Choroid plexus epithelial cell (primary cell): ENCODE data around the gene OLFM2.
"Not testable (repeated sequence)": the region's sequence is repeated elsewhere in the genome, so short reads cannot be mapped to it uniquely, and the experiment has no call there.

ENCODE experiments used
- DNase-seq: peaks from one replicate; pipeline ENCODE4 v3.0.0-alpha.2; 2010; ENCODE audit warnings: low read depth
- H3K4me3 ChIP-seq: 2 replicates; pipeline ENCODE4 v1.5.1; 2011; ENCODE audit warnings: low read depth, mild to moderate bottlenecking, control low read depth, low read length, moderate library complexity
- TF ChIP-seq, protein P1 (sequence below): conservative IDR thresholded peaks from 2 replicates; pipeline ENCODE4 v1.5.1; 2011; ENCODE audit warnings: low read depth, mild to moderate bottlenecking, control low read depth, inconsistent platforms, low read length, moderate library complexity

OLFM2 gene

DNA sequence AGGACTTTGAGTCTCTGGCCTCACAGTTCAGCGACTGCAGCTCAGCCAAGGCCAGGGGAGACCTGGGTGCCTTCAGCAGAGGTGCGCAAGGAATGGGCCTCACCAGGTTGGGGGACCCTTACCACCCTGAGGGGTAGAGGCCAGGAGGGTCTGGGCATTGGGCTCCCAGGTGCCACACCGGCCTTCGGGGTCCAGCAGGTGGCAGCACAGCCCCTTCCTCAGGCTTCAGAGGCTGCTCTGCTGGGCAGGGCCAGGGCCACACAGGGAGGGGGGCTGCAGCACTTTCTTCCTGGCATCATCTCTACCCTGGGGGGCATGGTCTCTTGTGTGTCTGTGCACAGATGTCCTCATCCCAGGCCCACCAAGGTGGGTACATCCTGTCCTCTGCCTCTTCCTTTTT, 88.3 kb downstream of the OLFM2 start:
- TF ChIP-seq, protein P1, sequence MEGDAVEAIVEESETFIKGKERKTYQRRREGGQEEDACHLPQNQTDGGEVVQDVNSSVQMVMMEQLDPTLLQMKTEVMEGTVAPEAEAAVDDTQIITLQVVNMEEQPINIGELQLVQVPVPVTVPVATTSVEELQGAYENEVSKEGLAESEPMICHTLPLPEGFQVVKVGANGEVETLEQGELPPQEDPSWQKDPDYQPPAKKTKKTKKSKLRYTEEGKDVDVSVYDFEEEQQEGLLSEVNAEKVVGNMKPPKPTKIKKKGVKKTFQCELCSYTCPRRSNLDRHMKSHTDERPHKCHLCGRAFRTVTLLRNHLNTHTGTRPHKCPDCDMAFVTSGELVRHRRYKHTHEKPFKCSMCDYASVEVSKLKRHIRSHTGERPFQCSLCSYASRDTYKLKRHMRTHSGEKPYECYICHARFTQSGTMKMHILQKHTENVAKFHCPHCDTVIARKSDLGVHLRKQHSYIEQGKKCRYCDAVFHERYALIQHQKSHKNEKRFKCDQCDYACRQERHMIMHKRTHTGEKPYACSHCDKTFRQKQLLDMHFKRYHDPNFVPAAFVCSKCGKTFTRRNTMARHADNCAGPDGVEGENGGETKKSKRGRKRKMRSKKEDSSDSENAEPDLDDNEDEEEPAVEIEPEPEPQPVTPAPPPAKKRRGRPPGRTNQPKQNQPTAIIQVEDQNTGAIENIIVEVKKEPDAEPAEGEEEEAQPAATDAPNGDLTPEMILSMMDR: peak; percentile 54
- no peak for DNase-seq
- H3K4me3 ChIP-seq: no peak overlapping the region

DNA sequence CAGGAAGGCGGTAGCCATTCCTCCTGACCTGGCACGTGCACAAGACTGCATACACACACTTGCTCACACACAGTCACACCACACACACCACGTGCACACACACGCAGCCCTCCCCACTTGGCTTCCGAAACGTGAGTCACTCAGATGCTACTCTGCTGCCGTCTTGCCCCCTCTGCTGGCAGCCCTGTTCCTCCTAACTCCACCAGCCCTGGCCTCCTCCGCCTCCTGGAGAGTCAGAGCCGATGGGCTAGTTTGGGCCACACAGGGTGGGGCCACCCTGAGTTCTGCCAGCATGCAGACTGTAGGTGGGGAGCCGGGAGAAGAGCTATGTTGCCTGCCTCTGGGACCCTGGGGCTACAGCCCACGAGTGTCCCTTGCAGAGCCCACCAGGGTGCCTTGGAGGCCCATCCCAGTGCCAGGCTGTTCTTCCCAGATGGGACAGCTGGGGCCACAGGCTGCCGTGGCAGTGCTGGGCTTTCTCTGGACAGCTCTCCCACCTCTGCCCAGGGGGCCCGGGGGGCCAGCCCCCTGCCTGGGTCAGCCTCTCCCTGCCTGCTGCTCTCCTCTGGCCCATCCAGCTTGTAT, 89.1 kb downstream of the OLFM2 start:
- H3K4me3 ChIP-seq: no peak overlapping the region
- TF ChIP-seq, protein P1: peak; percentile 92
- DNase-seq: peak; percentile 95

DNA sequence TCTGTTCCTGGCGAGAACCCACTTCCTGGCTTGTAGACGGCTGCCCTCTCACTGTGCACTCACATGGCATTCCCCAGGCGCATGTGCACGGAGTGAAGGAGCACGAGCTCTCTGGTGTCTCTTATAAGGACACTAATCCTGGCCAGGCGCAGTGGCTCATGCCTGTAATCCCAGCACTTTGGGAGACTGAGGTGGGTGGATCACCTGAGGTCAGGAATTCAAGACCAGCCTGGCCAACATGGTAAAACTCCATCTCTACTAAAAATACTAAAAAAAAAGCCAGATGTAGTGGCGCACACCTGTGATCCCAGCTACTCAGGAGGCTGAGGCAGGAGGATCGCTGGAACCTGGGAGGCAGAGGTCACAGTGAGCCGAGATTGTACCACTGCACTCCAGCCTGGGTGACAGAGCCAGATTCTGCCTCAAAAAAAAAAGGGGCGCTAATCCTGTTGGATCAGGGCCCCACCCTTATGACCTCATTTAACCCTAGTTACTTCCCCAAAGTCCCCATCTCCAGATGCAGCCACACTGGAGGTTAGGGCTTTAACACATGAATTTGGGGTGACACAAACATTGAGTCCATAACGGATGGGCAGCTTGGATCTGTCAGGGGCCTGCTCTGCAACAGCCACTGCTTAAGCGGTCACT, 92.6 kb downstream of the OLFM2 start:
- DNase-seq, H3K4me3 ChIP-seq: not testable (repeated sequence)

DNA sequence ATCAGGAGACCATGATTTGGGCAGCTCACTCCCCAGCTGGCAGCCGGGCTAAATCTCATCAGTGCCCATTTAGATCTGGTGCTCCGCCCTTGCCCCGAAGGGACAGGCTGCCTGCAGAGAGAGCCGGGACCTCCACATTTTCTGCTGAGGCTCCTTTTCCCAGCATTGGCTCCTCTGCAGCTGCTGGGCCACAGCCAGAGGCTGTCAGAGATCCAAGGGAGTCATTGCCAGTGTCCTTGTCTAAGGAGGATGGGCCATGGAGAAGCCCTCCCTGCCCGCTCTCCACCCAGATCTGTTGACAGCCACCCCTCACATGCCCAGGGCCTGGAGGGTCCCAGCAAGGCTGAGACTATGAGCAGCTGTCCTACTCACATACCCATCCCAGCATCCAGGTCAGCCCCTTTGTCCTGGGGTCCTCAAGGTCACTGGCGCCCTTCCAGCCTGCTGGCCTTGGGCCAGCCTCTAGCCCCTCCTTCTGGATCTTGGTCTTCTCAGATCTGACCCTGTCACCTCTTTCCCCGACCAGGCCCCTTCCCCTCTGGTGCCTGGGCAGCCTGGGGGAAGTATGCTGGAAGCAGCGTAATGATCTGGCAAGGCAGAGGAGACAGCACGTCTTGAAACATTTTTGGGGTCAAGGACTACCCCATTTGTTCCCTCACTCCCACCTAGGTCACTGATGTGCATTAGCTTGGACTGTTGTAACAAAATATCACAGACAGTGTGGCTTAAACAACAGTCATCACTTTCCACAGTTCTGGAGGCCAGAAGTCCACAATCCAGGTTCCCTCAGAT, 93.3 kb downstream of the OLFM2 start:
- TF ChIP-seq, protein P1: no peak
- H3K4me3 ChIP-seq: no peak overlapping the region
- no peak for DNase-seq

DNA sequence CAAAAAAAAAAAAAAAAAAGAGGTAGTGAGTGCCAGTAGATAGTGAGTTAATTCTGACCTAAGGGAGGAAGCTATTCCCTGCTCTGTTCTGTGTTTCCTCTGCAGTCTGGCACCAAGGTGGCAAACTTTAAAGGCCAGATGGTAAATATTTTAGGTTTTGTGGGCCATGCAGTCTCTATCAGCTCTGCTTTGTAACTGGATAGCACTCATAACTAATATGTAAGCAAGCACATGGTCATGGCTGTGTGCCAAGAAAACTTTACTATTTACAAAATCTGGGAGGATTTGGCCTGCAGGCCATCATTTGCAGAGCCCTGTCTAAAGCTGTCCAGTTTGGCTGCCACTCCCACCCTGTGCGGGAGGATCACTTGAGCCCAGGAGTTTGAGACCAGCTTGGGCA, 96.9 kb downstream of the OLFM2 start:
- DNase-seq: peak; percentile 53
- no peak overlapping the region for H3K4me3 ChIP-seq
- TF ChIP-seq, protein P1: no peak

DNA sequence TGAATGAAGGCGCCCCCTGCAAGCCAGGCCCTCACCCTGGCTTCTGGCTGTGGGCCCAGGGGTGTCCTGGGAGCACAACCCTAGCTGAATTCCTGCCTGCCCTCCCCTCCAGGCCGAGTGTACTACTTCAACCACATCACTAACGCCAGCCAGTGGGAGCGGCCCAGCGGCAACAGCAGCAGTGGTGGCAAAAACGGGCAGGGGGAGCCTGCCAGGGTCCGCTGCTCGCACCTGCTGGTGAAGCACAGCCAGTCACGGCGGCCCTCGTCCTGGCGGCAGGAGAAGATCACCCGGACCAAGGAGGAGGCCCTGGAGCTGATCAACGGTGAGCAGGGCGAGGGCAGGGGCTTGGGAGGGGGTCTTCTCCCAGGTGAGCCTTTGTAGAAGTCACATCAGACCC, 98.0 kb downstream of the OLFM2 start:
- no peak for DNase-seq
- H3K4me3 ChIP-seq: no peak overlapping the region
- TF ChIP-seq, protein P1: no peak

DNA sequence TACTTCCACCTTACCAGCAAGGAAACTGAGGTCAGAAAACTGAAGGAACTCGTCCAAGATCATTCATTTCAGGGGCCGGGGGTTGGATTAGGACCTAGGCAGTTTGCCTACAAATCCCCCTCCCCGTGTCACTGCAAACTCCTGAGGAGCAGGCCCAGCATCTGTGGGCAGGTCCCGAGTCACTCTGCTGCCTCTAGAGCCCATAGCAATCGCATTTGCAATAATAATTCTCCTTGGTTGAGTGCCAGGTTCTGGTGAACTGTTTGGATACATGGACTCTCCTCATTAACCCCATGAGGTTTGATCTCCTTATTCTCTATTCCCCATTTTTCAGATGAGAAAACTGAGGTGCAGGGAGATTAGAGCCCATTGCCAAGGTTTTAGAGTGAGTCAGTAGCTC, 100.3 kb downstream of the OLFM2 start:
- TF ChIP-seq, protein P1: no peak
- H3K4me3 ChIP-seq: peak overlapping the region; percentile 75
- DNase-seq: peak; percentile 60
